Measurements from ENCODE around the gene INSR.
A peak's percentile ranks its signal among the peaks of the same experiment; 100 is the strongest.
"Not testable (repeated sequence)": the region's sequence is repeated elsewhere in the genome, so short reads cannot be mapped to it uniquely, and the experiment has no call there.

INSR gene

GRCh38 chr19:7078008-7078407 lies 216.2 kb downstream of the INSR start:
- DNase-seq, result no peak

GRCh38 chr19:7076151-7076550 lies 218.1 kb downstream of the INSR start:
- DNase-seq, result no peak

GRCh38 chr19:7074705-7075282 lies 219.4 kb downstream of the INSR start:
- DNase-seq, result no peak

GRCh38 chr19:7072541-7072940 lies 221.7 kb downstream of the INSR start:
- no peak for DNase-seq

- DNase-seq, result no peak
These were observed 224.3 kb downstream of the INSR start for GRCh38 chr19:7069904-7070226.

- peak; percentile 82 for DNase-seq
These were observed 224.9 kb downstream of the INSR start, which contains the start of gene ZNF557 for GRCh38 chr19:7069042-7069903. ZNF557 (plus strand) TSS chr19:7069703; CDS start chr19:7075075, 5,372 bp downstream.

- DNase-seq, result no peak
These were observed 225.6 kb downstream of the INSR start for GRCh38 chr19:7068599-7068998.

GRCh38 chr19:7067716-7068115 lies 226.5 kb downstream of the INSR start:
- no peak for DNase-seq

GRCh38 chr19:7067122-7067521 lies 227.1 kb downstream of the INSR start:
- not testable (repeated sequence) for DNase-seq

- no peak for DNase-seq
These were observed 230.3 kb downstream of the INSR start for GRCh38 chr19:7063764-7064418.

GRCh38 chr19:7063339-7063738 lies 230.9 kb downstream of the INSR start:
- no peak for DNase-seq

Data from NCI-H510A (cell line).